Inflammatory macrophage (primary cell): ENCODE results near the gene SAMMSON.

ENCODE experiments used
- DNase-seq, 2 donors: peaks; one replicate each; pipeline ENCODE4 v3.0.0-alpha.2; 2020 to 2022

SAMMSON gene

GRCh38 chr3:70011582-70011981, 12.0 kb downstream of the SAMMSON start:
- DNase-seq, result no peak

DNA sequence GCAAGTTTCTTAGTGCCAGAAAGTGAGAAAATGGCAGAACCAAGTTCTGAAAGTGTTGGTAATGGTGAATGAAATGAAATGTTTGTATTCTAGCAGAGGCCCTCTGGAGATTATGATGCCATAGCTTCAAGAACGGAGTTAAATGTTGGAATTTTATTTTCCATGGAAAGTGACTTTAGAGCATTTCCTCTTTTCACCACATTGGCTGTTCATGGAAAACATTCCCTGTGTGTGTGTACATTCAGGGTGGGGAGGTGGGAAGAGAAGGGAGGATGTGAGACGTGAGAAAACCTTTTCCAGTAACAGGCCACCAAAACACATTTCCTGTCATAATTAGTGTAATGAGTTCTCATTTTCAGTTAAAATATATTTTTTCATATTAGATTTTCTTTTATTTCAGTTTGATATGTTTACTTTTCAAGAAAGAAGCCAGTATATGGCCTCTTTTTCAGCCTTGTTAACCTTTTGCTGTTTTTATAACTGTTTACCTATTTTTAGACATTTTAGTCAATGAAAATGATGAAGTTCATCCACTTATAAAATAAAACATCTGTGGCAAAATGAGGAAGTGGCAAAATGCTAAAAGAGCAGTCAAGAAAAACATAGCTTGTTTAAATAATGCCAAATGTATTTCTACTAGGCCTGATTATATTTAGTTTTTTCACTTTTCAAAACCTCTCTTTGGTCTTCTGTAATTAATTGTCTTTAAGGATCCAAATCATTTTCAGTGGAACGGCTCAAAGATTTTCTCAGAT, 21.6 kb downstream of the SAMMSON start:
- DNase-seq, result no peak

- no peak for DNase-seq
These were observed 28.8 kb downstream of the SAMMSON start for GRCh38 chr3:70028361-70028760.

DNA sequence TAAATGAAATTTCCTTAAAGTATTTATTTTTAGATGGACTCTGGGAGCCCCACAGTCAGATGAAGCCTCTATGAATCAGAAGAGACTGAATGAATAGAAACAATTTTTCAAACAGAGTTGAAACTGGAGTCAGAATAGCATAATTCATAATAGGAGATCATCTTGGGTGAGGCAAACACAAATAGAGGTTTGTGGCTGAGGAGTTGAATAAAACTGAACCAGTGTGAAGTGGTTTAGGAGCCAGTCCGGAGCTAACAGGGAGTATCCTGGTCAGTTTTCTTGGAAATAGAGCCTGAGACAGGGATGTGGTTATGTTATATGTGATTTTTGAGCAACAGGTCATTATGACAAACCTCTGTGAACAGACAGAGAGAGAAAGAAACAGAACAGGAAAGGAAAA, 39.2 kb downstream of the SAMMSON start:
- DNase-seq, result no peak

GRCh38 chr3:70040386-70040785, 40.9 kb downstream of the SAMMSON start:
- no peak for DNase-seq

- no peak for DNase-seq
These were observed 43.1 kb downstream of the SAMMSON start for GRCh38 chr3:70042641-70043040.

- DNase-seq, result no peak
These were observed 50.2 kb downstream of the SAMMSON start for GRCh38 chr3:70049761-70050160.

GRCh38 chr3:70053293-70053692, 53.8 kb downstream of the SAMMSON start:
- DNase-seq, result peak; percentile 82

GRCh38 chr3:70056081-70056480, 56.5 kb downstream of the SAMMSON start:
- no peak for DNase-seq

DNA sequence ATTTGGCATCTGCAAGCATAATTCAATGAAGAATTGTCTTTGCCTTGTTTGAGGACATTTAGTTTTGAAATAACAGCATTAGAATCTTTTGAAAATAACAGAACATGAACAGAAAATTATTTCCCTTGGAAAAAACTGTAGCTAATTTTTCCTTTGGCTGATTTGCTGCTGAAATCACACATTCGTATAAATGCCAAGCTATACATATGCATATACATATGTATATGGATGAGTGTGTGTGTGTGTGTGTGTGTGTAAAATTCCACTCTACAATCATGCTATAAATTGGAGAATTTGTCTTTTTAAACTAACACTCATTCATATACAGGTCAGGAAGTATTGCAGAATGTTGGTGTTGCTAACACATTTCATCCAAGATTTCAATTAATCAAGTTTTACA, 57.9 kb downstream of the SAMMSON start:
- no peak for DNase-seq

GRCh38 chr3:70061096-70061495, 61.6 kb downstream of the SAMMSON start:
- DNase-seq, result no peak

GRCh38 chr3:70064194-70064779, 64.8 kb downstream of the SAMMSON start:
- peak; percentile 32 to 47 for DNase-seq

GRCh38 chr3:70065696-70066253, 66.2 kb downstream of the SAMMSON start:
- no peak for DNase-seq

GRCh38 chr3:70067860-70068521, 68.5 kb downstream of the SAMMSON start:
- DNase-seq, result no peak

- no peak for DNase-seq
These were observed 70.0 kb downstream of the SAMMSON start for GRCh38 chr3:70069557-70069956.

- DNase-seq, result no peak
These were observed 71.6 kb downstream of the SAMMSON start for GRCh38 chr3:70071138-70071537.

DNA sequence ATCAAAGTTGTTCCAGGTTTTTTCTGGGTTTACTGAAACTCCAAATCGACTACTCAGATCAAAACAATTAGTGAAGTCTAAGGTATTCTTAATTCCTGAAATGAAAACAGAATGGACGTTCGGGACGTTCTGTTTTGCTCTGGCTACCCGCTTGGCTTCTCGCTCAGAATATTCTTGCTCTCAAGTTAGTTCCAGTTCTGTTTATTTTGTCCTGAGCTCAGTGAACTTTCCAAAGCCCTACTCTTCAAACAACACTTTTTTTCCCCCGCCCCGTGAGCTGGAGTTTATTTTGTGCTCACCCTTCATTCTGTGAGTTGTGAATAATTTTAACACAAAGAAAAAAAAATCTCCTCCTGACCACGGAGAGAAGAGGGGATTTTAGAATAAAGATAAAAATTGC, 72.6 kb downstream of the SAMMSON start:
- DNase-seq, result no peak

- no peak for DNase-seq
These were observed 73.2 kb downstream of the SAMMSON start for GRCh38 chr3:70072754-70073153.

DNA sequence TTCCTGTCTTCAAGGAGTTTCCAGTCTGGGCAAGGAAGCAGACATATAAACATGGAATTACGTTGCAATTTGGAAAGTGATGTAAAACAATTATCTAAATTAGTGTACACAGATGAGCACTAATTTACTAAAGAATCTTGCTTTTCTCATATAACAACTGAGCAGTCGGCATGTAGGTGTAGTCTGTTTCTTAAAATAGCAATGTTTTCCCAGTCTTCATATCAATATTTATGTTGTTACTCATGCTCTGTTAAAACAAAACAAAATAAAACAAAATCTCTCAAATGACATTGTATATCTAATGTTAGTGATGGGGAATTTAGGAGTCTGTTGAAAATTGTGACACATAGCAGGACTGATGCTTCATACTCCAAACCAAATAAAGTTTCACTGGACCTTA, 75.6 kb downstream of the SAMMSON start:
- no peak for DNase-seq

DNA sequence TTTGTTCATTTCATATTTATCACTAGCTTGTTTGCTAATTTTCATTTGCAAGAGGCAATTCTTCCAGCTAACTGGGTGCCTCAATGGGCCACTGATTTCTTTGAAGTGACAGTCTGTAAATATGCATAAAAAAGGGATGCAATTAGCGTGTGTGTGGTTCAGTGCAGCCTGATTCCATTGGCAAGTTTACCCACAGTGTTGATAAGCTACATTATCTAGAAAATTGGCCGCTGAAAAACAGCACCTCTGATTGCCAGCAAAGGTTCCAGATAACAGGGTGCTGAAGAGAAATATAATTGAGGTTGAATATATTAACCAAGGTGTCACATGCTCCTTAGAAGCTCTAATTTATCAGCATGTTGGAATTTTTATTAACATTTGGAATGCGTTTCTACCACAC, 76.9 kb downstream of the SAMMSON start:
- no peak for DNase-seq

- no peak for DNase-seq
These were observed 79.2 kb downstream of the SAMMSON start for GRCh38 chr3:70078778-70079177.

DNA sequence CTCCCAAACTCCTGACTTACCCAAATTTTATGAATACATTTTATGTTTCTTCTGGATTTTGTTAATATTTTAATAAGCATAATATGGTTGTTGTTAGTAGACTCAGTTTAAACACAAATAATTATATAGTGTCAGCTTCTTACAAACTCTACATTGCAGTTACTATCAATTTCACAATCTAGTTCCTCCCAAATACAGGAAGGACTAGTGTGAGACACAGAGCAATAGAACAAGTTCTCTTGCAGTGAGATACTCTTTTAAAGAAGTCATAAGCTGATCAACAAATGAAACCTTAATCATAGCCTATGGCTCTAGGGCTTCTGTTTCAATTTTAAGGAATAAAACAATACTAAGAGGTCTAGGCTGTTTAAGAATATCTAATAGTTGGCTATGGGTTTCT, 86.1 kb downstream of the SAMMSON start:
- DNase-seq, result peak; percentile 32 to 67

DNA sequence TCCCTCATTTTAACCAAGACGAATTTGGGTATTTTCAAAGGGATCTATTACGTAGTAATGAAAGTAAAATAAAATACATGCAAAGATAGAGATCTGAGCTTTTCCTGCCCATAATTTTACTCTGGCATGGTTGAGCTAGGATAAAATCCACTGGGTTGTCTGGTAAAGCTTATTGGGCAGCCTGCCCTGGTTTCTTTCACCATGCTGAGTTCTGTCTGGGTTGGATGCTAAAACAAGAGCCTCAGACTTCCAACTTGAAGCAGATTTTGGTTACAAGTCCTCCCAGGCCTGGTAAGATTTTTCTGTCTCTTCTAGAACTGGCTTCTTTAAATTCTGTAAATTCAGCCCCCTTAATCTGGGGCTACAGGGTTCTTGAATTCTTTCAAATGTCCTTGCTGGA, 86.8 kb downstream of the SAMMSON start:
- DNase-seq, result no peak
